Bronchial epithelial cell (primary cell): ENCODE measurements around the gene LPGAT1. TPM values are rescaled to one million over a fixed set of nuclear protein-coding genes. Genes with fewer than 3 reads are reported as not detected.

Experiments used
- DNase-seq: peaks from one replicate; pipeline ENCODE4 v3.0.0-alpha.2; 2010; ENCODE audit warnings: low read depth
- FAIRE-seq: peaks from 2 replicates; lab custom pipeline; 2011; peaks lifted over from hg19 to GRCh38; lab: Jason Lieb, UNC
- H3K27me3 ChIP-seq: 2 replicates; pipeline ENCODE4 v1.5.1; 2011; ENCODE audit warnings: low read length; ENCODE audit not compliant: control insufficient read depth, insufficient read depth
- H3K36me3 ChIP-seq: 2 replicates; pipeline ENCODE4 v1.5.1; 2011; ENCODE audit warnings: low read length; ENCODE audit not compliant: control insufficient read depth, insufficient read depth
- H3K4me3 ChIP-seq: 2 replicates; pipeline ENCODE4 v1.5.1; 2011; ENCODE audit warnings: mild to moderate bottlenecking, low read depth, low read length, control low read depth
- total RNA-seq: library from RNA; depleted of rRNA; stranded (reverse); fragments of >200 nt; gene quantifications from 2 replicates; pipeline ENCODE4 v1.2.1, GENCODE V29; 2014
- TF ChIP-seq, protein P1 (sequence below): IDR thresholded peaks from 2 replicates; pipeline ENCODE4 v1.5.1; 2011; ENCODE audit warnings: mild to moderate bottlenecking, moderate library complexity, low read length, control low read depth, inconsistent platforms; ENCODE audit not compliant: insufficient read depth, severe bottlenecking

Gene LPGAT1
- total RNA-seq, 1 donor from 2014 or later: 27.1 TPM

DNA sequence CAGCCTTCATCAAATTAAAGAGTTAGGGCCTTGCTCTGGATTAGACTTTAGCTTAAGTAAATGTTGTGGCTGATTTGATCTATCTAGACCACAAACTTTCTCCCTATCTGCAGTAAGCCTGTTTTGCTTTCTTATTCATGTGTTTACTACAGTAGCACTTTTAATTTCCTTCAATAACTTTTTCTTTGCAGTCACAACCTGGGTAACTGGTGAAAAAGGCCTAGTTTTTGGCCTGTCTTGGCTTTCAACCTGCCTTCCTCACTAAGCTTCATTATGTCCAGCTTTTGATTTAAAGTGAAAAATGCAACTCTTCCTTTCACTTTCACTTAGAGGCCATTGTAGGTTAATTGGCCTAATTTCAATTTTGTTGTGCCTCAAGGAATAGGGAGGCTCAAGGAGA is 12.5 kb upstream of the LPGAT1 start:
- FAIRE-seq: no peak

DNA sequence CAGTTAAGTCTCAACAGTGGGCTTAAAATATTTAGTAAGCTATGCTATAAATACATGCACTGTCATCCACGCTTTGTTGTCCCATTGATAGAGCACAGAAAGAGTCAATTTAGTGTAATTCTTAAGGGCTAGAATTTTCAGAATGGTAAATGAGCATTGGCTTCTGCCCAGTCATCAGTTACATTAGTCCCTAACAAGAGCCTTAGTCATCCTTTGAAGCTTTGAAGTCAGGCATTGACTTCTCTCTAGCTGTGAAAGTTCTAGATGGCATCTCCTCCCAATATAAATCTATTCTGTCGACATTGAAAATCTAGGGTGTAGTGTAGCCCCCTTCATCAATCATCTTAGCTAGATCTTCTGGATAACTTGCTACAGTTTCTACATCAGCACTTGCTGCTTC is 12.0 kb upstream of the LPGAT1 start:
- no peak for DNase-seq
- FAIRE-seq: no peak
- Histone ChIP-seq H3K4me3 (no peak overlapping the region), H3K27me3 (no peaks in the 10 kb centered on the region), H3K36me3 (no peaks in the 10 kb centered on the region)
- TF ChIP-seq, protein P1, sequence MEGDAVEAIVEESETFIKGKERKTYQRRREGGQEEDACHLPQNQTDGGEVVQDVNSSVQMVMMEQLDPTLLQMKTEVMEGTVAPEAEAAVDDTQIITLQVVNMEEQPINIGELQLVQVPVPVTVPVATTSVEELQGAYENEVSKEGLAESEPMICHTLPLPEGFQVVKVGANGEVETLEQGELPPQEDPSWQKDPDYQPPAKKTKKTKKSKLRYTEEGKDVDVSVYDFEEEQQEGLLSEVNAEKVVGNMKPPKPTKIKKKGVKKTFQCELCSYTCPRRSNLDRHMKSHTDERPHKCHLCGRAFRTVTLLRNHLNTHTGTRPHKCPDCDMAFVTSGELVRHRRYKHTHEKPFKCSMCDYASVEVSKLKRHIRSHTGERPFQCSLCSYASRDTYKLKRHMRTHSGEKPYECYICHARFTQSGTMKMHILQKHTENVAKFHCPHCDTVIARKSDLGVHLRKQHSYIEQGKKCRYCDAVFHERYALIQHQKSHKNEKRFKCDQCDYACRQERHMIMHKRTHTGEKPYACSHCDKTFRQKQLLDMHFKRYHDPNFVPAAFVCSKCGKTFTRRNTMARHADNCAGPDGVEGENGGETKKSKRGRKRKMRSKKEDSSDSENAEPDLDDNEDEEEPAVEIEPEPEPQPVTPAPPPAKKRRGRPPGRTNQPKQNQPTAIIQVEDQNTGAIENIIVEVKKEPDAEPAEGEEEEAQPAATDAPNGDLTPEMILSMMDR: no peak

More for the DNA sequence above, 12.5 kb upstream of the LPGAT1 start:
- H3K4me3 ChIP-seq: no peak overlapping the region
- H3K27me3 ChIP-seq: no peaks in the 10 kb centered on the region
- H3K36me3 ChIP-seq: no peaks in the 10 kb centered on the region
- TF ChIP-seq, protein P1: no peak
- DNase-seq: no peak

DNA sequence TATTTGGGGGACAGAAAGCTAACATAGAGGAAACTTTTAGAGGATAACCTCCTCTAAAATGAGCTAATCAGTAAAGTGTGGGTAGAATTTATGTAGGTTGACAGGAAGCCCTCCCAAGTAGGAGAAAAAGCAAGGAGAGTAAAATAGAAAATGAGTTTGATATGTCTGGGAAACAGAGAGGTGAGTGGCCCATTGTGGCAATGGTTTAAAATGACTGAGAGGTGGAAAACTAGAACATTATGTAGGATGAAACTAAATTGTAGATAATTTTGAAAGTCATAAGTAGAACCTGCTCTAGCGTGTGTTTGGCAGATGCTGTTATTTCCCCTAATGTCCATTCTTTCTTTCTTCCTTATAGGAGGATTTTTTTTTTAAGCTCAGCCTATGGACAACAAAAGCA is 8.5 kb upstream of the LPGAT1 start:
- no peak for FAIRE-seq
- Histone ChIP-seq H3K4me3 (no peak overlapping the region), H3K27me3 (no peaks in the 10 kb centered on the region), H3K36me3 (no peaks in the 10 kb centered on the region)
- TF ChIP-seq, protein P1: no peak
- DNase-seq: no peak

DNA sequence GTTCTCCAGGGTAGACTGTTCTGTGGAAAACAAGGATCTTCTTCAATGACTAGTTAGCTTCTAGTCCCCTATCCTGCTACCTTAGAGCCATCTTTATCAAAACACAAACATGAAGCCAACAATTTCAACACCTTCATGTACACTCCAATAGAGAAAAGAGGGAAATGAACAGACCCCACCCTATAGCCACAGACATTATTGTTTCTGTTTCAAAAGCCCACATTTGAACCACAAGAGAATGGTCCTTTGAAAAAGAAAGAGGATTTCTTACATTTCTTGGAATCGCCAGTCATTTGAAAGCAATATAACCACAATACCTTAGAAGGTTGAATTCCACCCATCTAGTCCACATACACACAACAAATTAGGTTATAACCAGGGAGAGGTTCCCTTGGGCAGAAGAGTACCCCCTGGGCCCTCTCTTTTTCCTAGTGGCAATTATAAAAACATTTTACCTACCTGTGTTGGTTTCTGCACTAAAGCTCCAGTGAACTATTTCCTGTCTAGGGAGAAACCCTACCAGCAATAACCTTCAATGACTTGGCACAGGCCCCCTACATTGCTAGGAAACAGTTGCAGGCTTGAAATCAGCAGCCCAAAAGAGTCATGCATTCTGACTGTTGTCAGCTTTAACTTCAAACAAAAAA is 2.7 kb upstream of the LPGAT1 start:
- DNase-seq (no peak), FAIRE-seq (no peak)
- TF ChIP-seq, protein P1: no peak
- no peaks in the 10 kb centered on the region for H3K36me3 ChIP-seq
- no peak overlapping the region for H3K4me3 ChIP-seq
- H3K27me3 ChIP-seq: no peaks in the 10 kb centered on the region

DNA sequence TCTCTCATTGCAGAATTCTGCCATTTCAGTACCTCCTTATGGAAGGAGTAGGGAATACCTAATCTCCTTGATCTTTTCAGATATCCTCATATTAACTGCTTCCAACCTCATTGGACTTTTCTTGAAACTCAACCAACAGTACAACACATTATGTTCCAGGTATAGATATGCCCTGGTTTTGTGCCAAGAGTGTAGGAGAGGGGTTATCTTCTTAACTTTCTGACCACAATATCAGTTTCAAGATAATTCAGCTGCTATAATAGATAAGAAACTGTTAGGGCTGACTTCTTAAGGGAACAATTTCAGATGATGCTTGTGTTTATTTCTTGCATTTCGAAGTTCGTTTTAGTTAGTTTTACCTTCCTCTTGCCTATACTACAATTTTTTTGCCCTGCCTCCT is 2.1 kb upstream of the LPGAT1 start:
- no peak overlapping the region for H3K4me3 ChIP-seq
- TF ChIP-seq, protein P1: no peak
- DNase-seq: no peak
- no peak for FAIRE-seq
- H3K36me3 ChIP-seq: no peaks in the 10 kb centered on the region
- no peaks in the 10 kb centered on the region for H3K27me3 ChIP-seq
